Transverse colon (tissue), 4 donors: ENCODE data around the gene CRYM. TPM values are rescaled to one million over a fixed set of nuclear protein-coding genes. Genes with fewer than 3 reads are reported as not detected.
"Not testable (repeated sequence)": the region's sequence is repeated elsewhere in the genome, so short reads cannot be mapped to it uniquely, and the experiment has no call there.

Experiments used
- DNase-seq: peaks from one replicate; pipeline ENCODE4 v3.0.0-alpha.2; 2019
- H3K27ac ChIP-seq, 4 donors: fragments of 200-600 bp; sonication (generic); 2 replicates each; pipeline ENCODE4 v1.5.1; 2016 to 2018; ENCODE audit warnings: inconsistent platforms in 4 of 4
- H3K27me3 ChIP-seq: fragments of 200-600 bp; sonication (generic); 2 replicates; pipeline ENCODE4 v1.5.1; 2017; ENCODE audit warnings: inconsistent platforms
- H3K36me3 ChIP-seq, 4 donors: fragments of 200-600 bp; sonication (generic); 2 replicates each; pipeline ENCODE4 v1.5.1; 2017 to 2019; ENCODE audit warnings: inconsistent platforms in 4 of 4
- H3K4me1 ChIP-seq, 4 donors: fragments of 200-600 bp; sonication (generic); 2 replicates each; pipeline ENCODE4 v1.5.1; 2017 to 2020; ENCODE audit warnings: inconsistent platforms in 4 of 4
- H3K4me3 ChIP-seq, 4 donors: fragments of 200-600 bp; sonication (generic); 1 replicate in 1 of 4; 2 replicates in 3 of 4; pipeline versions ENCODE4 v1.5.1 to v1.6.1; 2017 to 2019; ENCODE audit warnings: inconsistent platforms in 4 of 4
- H3K9me3 ChIP-seq, 2 donors: fragments of 200-600 bp; sonication (generic); 2 replicates each; pipeline ENCODE4 v1.5.1; 2017 to 2019; ENCODE audit warnings: inconsistent platforms in 2 of 2
- CTCF ChIP-seq, 5 experiments: fragments of 200-600 bp in 3 of 5; fragments of 450-650 bp in 2 of 5; sonication (generic) in 3 of 5; IDR thresholded peaks; 1 replicate in 2 of 5; 2 replicates in 3 of 5; pipeline ENCODE4 v1.5.1; 2016 to 2017; ENCODE audit warnings: antibody characterized with exemption in 5 of 5, inconsistent platforms in 3 of 5, mild to moderate bottlenecking in 2 of 5, moderate library complexity in 1 of 5
- EP300 ChIP-seq: sonication (generic); formaldehyde crosslinking; IDR thresholded peaks from one replicate; pipeline ENCODE4 v1.6.1; 2017; ENCODE audit warnings: antibody characterized with exemption, low read depth
- POLR2A ChIP-seq: fragments of 450-650 bp; IDR thresholded peaks from one replicate; pipeline ENCODE4 v1.6.1; 2016; ENCODE audit warnings: antibody characterized with exemption, mild to moderate bottlenecking, moderate library complexity
- POLR2AphosphoS5 ChIP-seq, 3 donors: sonication (generic); formaldehyde crosslinking; IDR thresholded peaks; one replicate each; pipeline ENCODE4 v1.6.1; 2016; ENCODE audit warnings: antibody characterized with exemption in 3 of 3
- WGBS, 2 donors: methylation state at CpG; one replicate each; pipeline ENCODE4 v1.1.5; 2018; ENCODE audit warnings: low coverage in 1 of 2; 5-methylcytosine and 5-hydroxymethylcytosine counted together
- in situ Hi-C, 4 donors: fragments of 200-750 bp; cut with MboI; loops; one replicate each; pipeline versions ENCODE4 v1.15.0 to v1.15.1; 2017; ENCODE audit warnings: low sequenced_read_pairs in 3 of 4, low pct_ligation_motif_present in 1 of 4, low pct_unique_long_range_greater_than_20kb in 1 of 4
- intact Hi-C: fragments of 100-400 bp; cut with DNase I; formaldehyde crosslinking; loops from one replicate; pipeline ENCODE4 v1.15.1; 2023; ENCODE audit warnings: low total_unique reads
- total RNA-seq, 4 donors: library from RNA; depleted of rRNA; stranded (reverse); fragments of >200 nt; gene quantifications; one replicate each; pipeline ENCODE4 v1.1.0, GENCODE V29; 2016

Gene CRYM
- total RNA-seq, 4 donors from 2014 or later, result 5.6 to 23.1 (median 18.3) TPM; not detected in 1

GRCh38 chr16:21321736-21322135 lies 43.6 kb upstream of the CRYM start:
- DNase-seq, result no peak
- 86 to 96% methylated on average over 1 to 6 of the region's 6 CpGs for WGBS, 2 donors
- in situ Hi-C loops (no loop called here), intact Hi-C loops (no loop called here)
- Histone ChIP-seq H3K27ac (no peak overlapping the region), H3K9me3 (no peaks in the 10 kb centered on the region), H3K4me1 (no peaks in the 10 kb centered on the region), H3K27me3 (no peaks in the 10 kb centered on the region), H3K36me3 (no peaks in the 10 kb centered on the region), H3K4me3 (no peak overlapping the region)
- no peak for TF ChIP-seq POLR2A
- TF ChIP-seq POLR2AphosphoS5 (IDR thresholded peaks at IDR 0.05), result no peak
- no peak for TF ChIP-seq CTCF (IDR thresholded peaks at IDR 0.05)
- TF ChIP-seq EP300, result no peak

GRCh38 chr16:21314339-21314738 lies 36.2 kb upstream of the CRYM start:
- 97 to 100% methylated on average over 1 of the region's 1 CpG for WGBS, 2 donors
- Histone ChIP-seq H3K36me3 (no peaks in the 10 kb centered on the region), H3K9me3 (no peaks in the 10 kb centered on the region), H3K27me3 (no peaks in the 10 kb centered on the region), H3K27ac (no peak overlapping the region), H3K4me1 (no peaks in the 10 kb centered on the region), H3K4me3 (no peak overlapping the region)
- intact Hi-C loops (no loop called here), in situ Hi-C loops (no loop called here)
- DNase-seq, result no peak
- TF ChIP-seq POLR2AphosphoS5 (IDR thresholded peaks at IDR 0.05) (no peak), EP300 (no peak), CTCF (IDR thresholded peaks at IDR 0.05) (no peak), POLR2A (no peak)

- H3K9me3 ChIP-seq, DNase-seq, intact Hi-C loops, H3K36me3 ChIP-seq, H3K4me1 ChIP-seq, in situ Hi-C loops, H3K27me3 ChIP-seq, H3K4me3 ChIP-seq, H3K27ac ChIP-seq: not testable (repeated sequence)
- WGBS, 2 donors, result 97% methylated on average over 11 of the region's 25 CpGs; no CpG with 5 or more reads in 1 of the 2 donors
Measured at GRCh38 chr16:21312863-21313372, 34.8 kb upstream of the CRYM start.

GRCh38 chr16:21312046-21312445 lies 34.0 kb upstream of the CRYM start:
- H3K9me3 ChIP-seq, H3K27ac ChIP-seq, in situ Hi-C loops, intact Hi-C loops, H3K4me1 ChIP-seq, H3K36me3 ChIP-seq, H3K27me3 ChIP-seq, H3K4me3 ChIP-seq, DNase-seq: not testable (repeated sequence)
- WGBS, 2 donors, result 92% methylated on average over 18 of the region's 18 CpGs; no CpG with 5 or more reads in 1 of the 2 donors

DNA sequence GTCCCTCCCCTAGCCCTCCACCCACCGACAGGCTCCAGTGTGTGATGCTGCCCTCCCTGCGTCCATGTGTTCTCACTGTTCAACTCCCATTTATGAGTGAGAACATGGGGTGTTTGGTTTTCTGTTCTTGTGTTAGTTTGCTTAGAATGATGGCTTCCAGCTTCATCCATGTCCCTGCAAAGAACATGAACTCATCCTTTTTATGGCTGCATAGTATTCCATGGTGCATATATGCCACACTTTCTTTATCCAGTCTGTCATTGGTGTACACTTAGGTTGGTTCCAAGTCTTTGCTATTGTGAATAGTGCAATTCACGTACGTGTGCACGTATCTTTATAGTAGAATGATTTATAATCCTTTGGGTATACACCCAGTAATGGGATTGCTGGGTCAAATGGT lies 28.6 kb upstream of the CRYM start:
- H3K4me3 ChIP-seq, H3K9me3 ChIP-seq, in situ Hi-C loops, H3K27me3 ChIP-seq, H3K36me3 ChIP-seq, H3K27ac ChIP-seq, DNase-seq: not testable (repeated sequence)
- intact Hi-C loops, result loop anchor here (10.0 kb wide), 1 partner anchor 502 kb away; the partner anchor contains the start of genes ERI2 and REXO5
- WGBS, 2 donors, result 92 to 95% methylated on average over 5 of the region's 5 CpGs
- peaks cover 0 to 16% (median 11%) of the 10 kb centered on the region in 4 donors for H3K4me1 ChIP-seq
